Measurements from ENCODE around the gene TRAM2. TPM values are rescaled to one million over a fixed set of nuclear protein-coding genes. Genes with fewer than 3 reads are reported as not detected.

The TRAM2 gene
- total RNA-seq, 2 experiments from 2014 or later: 7.1 to 7.6 TPM

DNA sequence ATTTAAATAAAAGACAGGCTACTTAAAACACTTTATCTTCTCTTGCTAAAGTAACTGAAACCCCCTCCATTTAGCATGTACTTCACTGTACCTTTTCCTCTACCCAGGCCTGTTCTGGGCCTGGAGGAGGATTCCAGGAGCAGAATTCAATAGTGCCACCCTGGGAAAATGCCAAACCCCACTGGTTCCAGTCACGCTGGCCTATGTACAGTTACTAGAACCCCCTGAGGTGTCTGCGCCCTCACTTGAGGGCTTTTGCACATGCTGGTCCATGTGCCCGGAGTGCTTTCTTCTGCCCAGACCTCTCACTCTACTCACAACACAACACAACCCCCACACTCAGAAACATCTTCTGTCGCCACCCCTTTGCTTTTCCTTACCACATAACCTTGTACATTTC is 45.5 kb downstream of the TRAM2 start:
- TF ChIP-seq, protein P1, sequence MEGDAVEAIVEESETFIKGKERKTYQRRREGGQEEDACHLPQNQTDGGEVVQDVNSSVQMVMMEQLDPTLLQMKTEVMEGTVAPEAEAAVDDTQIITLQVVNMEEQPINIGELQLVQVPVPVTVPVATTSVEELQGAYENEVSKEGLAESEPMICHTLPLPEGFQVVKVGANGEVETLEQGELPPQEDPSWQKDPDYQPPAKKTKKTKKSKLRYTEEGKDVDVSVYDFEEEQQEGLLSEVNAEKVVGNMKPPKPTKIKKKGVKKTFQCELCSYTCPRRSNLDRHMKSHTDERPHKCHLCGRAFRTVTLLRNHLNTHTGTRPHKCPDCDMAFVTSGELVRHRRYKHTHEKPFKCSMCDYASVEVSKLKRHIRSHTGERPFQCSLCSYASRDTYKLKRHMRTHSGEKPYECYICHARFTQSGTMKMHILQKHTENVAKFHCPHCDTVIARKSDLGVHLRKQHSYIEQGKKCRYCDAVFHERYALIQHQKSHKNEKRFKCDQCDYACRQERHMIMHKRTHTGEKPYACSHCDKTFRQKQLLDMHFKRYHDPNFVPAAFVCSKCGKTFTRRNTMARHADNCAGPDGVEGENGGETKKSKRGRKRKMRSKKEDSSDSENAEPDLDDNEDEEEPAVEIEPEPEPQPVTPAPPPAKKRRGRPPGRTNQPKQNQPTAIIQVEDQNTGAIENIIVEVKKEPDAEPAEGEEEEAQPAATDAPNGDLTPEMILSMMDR (IDR thresholded peaks at IDR 0.05): no peak
- H3K4me3 Mint-ChIP-seq: no peak overlapping the region
- Histone ChIP-seq H3K9me3 (ENCODE audit: control insufficient read depth in 1 of 2, insufficient read depth in 1 of 2, low read length in 2 of 2) (no peaks in the 10 kb centered on the region), H3K27me3 (ENCODE audit: control insufficient read depth in 1 of 2, insufficient read depth in 2 of 2, low read length in 2 of 2) (no peaks in the 10 kb centered on the region), H3K4me3 (ENCODE audit: low read length) (no peak overlapping the region), H3K4me1 (ENCODE audit: insufficient read depth, low read length) (peaks cover 9% of the 10 kb centered on the region), H3K36me3 (ENCODE audit: insufficient read depth, low read length) (peaks cover 9% of the 10 kb centered on the region), H3K27ac (ENCODE audit: low read depth in 1 of 2, low read length in 2 of 2) (no peak overlapping the region)
- ChIA-PET CTCF (interaction anchor here (0.7 to 1.1 kb wide), 3 partner anchors 8 to 255 kb away, joined by 3 to 5 read pairs (median 4); no protein-coding TSS in a partner anchor), POLR2A (no interaction called here)
- H3K36me3 Mint-ChIP-seq (ENCODE audit: low read depth): peaks cover 18% of the 10 kb centered on the region
- H3K27me3 Mint-ChIP-seq: no peaks in the 10 kb centered on the region
- DNase-seq (no peak), ATAC-seq (ENCODE audit: poor library complexity) (no peak)
- peaks cover 18% of the 10 kb centered on the region for H3K4me1 Mint-ChIP-seq (ENCODE audit: low read depth)
- no peaks in the 10 kb centered on the region for H3K9me3 Mint-ChIP-seq
- H3K27ac Mint-ChIP-seq: no peak overlapping the region
- intact Hi-C loops (cut with DNase I, micrococcal nuclease): no loop called here

DNA sequence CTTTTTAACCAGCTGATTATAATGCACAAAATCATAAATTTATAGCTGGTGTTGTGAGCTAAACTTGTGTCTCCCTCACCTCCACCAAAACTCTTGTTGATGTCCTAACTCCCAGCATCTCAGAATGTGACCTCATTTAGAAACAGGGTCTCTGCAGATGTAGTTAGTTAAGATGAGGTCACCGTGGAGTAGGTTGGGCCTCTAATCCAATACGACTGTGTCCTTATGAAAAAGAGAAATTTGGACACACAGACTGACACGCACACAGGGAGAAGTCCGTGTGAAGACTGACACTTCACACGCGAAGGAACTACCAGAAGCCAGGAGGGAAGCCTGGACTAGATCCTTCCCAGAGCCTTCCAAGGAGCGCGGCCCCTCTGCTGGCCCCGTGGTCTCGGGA is 46.5 kb downstream of the TRAM2 start:
- CTCF ChIA-PET: interaction anchor here (0.6 to 1.1 kb wide), 4 partner anchors 12 to 980 kb away, joined by 3 to 5 read pairs (median 3); no protein-coding TSS in a partner anchor

DNA sequence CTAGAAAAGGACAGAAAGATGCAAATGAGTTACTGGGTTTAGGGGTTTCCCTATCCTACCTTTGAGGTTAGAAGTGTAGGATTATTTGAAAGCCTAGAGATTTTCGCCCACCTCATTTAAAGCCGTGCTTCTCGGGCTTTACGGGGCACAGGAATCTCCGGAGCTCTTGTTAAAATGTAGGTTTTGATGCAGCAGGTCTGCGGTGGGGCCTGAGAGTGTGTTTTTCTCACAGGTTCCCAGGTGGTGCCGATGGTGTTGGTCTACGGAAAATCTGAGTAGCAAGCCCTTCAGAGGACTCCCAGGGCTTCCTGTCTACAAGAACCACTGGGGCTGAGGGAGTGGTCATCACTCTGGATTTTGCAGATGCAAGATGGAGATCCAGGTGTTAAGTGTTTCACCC is 47.5 kb downstream of the TRAM2 start:
- intact Hi-C loops (cut with DNase I, micrococcal nuclease): no loop called here
- Mint-ChIP-seq H3K4me1 (ENCODE audit: low read depth) (peaks cover 6% of the 10 kb centered on the region), H3K27ac (no peak overlapping the region), H3K36me3 (ENCODE audit: low read depth) (peaks cover 4% of the 10 kb centered on the region), H3K27me3 (no peaks in the 10 kb centered on the region), H3K9me3 (no peaks in the 10 kb centered on the region), H3K4me3 (no peak overlapping the region)
- DNase-seq (no peak), ATAC-seq (ENCODE audit: poor library complexity) (no peak)
- no peak overlapping the region for H3K27ac ChIP-seq (ENCODE audit: low read depth in 1 of 2, low read length in 2 of 2)
- H3K4me1 ChIP-seq (ENCODE audit: insufficient read depth, low read length): no peaks in the 10 kb centered on the region
- H3K36me3 ChIP-seq (ENCODE audit: insufficient read depth, low read length): peaks cover 1% of the 10 kb centered on the region
- no peaks in the 10 kb centered on the region for H3K9me3 ChIP-seq (ENCODE audit: control insufficient read depth in 1 of 2, insufficient read depth in 1 of 2, low read length in 2 of 2)
- TF ChIP-seq, protein P1 (IDR thresholded peaks at IDR 0.05): no peak
- ChIA-PET POLR2A (no interaction called here), CTCF (no interaction called here)
- no peaks in the 10 kb centered on the region for H3K27me3 ChIP-seq (ENCODE audit: control insufficient read depth in 1 of 2, insufficient read depth in 2 of 2, low read length in 2 of 2)
- no peak overlapping the region for H3K4me3 ChIP-seq (ENCODE audit: low read length)

More for the DNA sequence above, 46.5 kb downstream of the TRAM2 start:
- POLR2A ChIA-PET: no interaction called here
- peaks cover 12% of the 10 kb centered on the region for H3K4me1 Mint-ChIP-seq (ENCODE audit: low read depth)
- H3K4me3 ChIP-seq (ENCODE audit: low read length): no peak overlapping the region
- H3K27ac ChIP-seq (ENCODE audit: low read depth in 1 of 2, low read length in 2 of 2): no peak overlapping the region
- no peaks in the 10 kb centered on the region for H3K9me3 Mint-ChIP-seq
- no peaks in the 10 kb centered on the region for H3K9me3 ChIP-seq (ENCODE audit: control insufficient read depth in 1 of 2, insufficient read depth in 1 of 2, low read length in 2 of 2)
- H3K27me3 ChIP-seq (ENCODE audit: control insufficient read depth in 1 of 2, insufficient read depth in 2 of 2, low read length in 2 of 2): no peaks in the 10 kb centered on the region
- TF ChIP-seq, protein P1 (IDR thresholded peaks at IDR 0.05): no peak
- no peak for ATAC-seq (ENCODE audit: poor library complexity)
- H3K4me1 ChIP-seq (ENCODE audit: insufficient read depth, low read length): peaks cover 4% of the 10 kb centered on the region
- H3K36me3 Mint-ChIP-seq (ENCODE audit: low read depth): peaks cover 12% of the 10 kb centered on the region
- no peaks in the 10 kb centered on the region for H3K27me3 Mint-ChIP-seq
- H3K36me3 ChIP-seq (ENCODE audit: insufficient read depth, low read length): peaks cover 9% of the 10 kb centered on the region
- no peak overlapping the region for H3K27ac Mint-ChIP-seq
- intact Hi-C loops (cut with DNase I, micrococcal nuclease): no loop called here
- H3K4me3 Mint-ChIP-seq: no peak overlapping the region
- DNase-seq: no peak

Data from CD4-positive, alpha-beta T cell (primary cell).